HG02571 (cell line): ENCODE data around the gene CARHSP1.
"Not testable (repeated sequence)": the region's sequence is repeated elsewhere in the genome, so short reads cannot be mapped to it uniquely, and the experiment has no call there.

Source experiments
- ATAC-seq: cut with Tn5 transposase; IDR thresholded peaks from one replicate; pipeline ENCODE4 v1.9.1; 2021; ENCODE audit warnings: mild to moderate bottlenecking, moderate library complexity; ENCODE audit not compliant: unreplicated experiment

The CARHSP1 gene

GRCh38 chr16:8868416-8869211 lies at the start of gene CARHSP1:
CARHSP1 (minus strand) TSS chr16:8869006; CDS start chr16:8859328, 9,678 bp downstream.
- peak; percentile 55 for ATAC-seq

GRCh38 chr16:8917336-8917735 lies 48.5 kb upstream of the CARHSP1 start:
- ATAC-seq = not testable (repeated sequence)

- no peak for ATAC-seq
These were observed 47.9 kb upstream of the CARHSP1 start for GRCh38 chr16:8916541-8917225.

- no peak for ATAC-seq
These were observed 47.0 kb upstream of the CARHSP1 start for GRCh38 chr16:8915722-8916301.

- no peak for ATAC-seq
These were observed 45.3 kb upstream of the CARHSP1 start for GRCh38 chr16:8914098-8914497.

- ATAC-seq = no peak
These were observed 44.0 kb upstream of the CARHSP1 start for GRCh38 chr16:8912793-8913192.

GRCh38 chr16:8910811-8911210 lies 42.0 kb upstream of the CARHSP1 start:
- ATAC-seq = no peak

GRCh38 chr16:8908810-8909468 lies 40.1 kb upstream of the CARHSP1 start:
- no peak for ATAC-seq

GRCh38 chr16:8907096-8907495 lies 38.3 kb upstream of the CARHSP1 start:
- no peak for ATAC-seq

- ATAC-seq = no peak
These were observed 37.2 kb upstream of the CARHSP1 start for GRCh38 chr16:8905795-8906591.

GRCh38 chr16:8905168-8905762 lies 36.5 kb upstream of the CARHSP1 start:
- no peak for ATAC-seq

GRCh38 chr16:8904018-8904430 lies 35.2 kb upstream of the CARHSP1 start:
- ATAC-seq = no peak

GRCh38 chr16:8903004-8903403 lies 34.2 kb upstream of the CARHSP1 start:
- ATAC-seq = no peak

GRCh38 chr16:8901320-8901861 lies 32.6 kb upstream of the CARHSP1 start:
- no peak for ATAC-seq

GRCh38 chr16:8900343-8900742 lies 31.5 kb upstream of the CARHSP1 start:
- no peak for ATAC-seq

GRCh38 chr16:8899709-8900317 lies 31.0 kb upstream of the CARHSP1 start:
- ATAC-seq = no peak

- ATAC-seq = no peak
These were observed 30.0 kb upstream of the CARHSP1 start for GRCh38 chr16:8898660-8899318.

- no peak for ATAC-seq
These were observed 26.0 kb upstream of the CARHSP1 start for GRCh38 chr16:8894736-8895334.
